ENCODE data around the gene GNG8. TPM values are rescaled to one million over a fixed set of nuclear protein-coding genes. Genes with fewer than 3 reads are reported as not detected.

The GNG8 gene
- total RNA-seq, 1 donor from 2014 or later: not detected

- H3K27me3 Mint-ChIP-seq (ENCODE audit: low read depth, unreplicated experiment): no peaks in the 10 kb centered on the region
- no peaks in the 10 kb centered on the region for H3K9me3 ChIP-seq (ENCODE audit: insufficient read depth, low read depth, low read length)
- H3K4me3 Mint-ChIP-seq (ENCODE audit: unreplicated experiment): no peak overlapping the region
- H3K4me1 Mint-ChIP-seq (ENCODE audit: low read depth, unreplicated experiment): peaks cover 22% of the 10 kb centered on the region
- H3K4me3 ChIP-seq (ENCODE audit: insufficient read depth, low read depth, low read length): no peak overlapping the region
- no peak for DNase-seq (ENCODE audit: low read depth)
- H2AFZ ChIP-seq (ENCODE audit: low read depth, low read length): no peak overlapping the region
- peaks cover 54% of the 10 kb centered on the region for H3K79me2 ChIP-seq (ENCODE audit: insufficient read depth, low read length)
- no peak overlapping the region for H3K27ac Mint-ChIP-seq (ENCODE audit: unreplicated experiment)
- no peak overlapping the region for H3K27ac ChIP-seq (ENCODE audit: low read depth, low read length)
- no peaks in the 10 kb centered on the region for H3K9me3 Mint-ChIP-seq (ENCODE audit: unreplicated experiment)
- FAIRE-seq: no peak
- peaks cover 30% of the 10 kb centered on the region for H3K36me3 ChIP-seq (ENCODE audit: insufficient read depth, low read length)
- no peak overlapping the region for H3K9ac ChIP-seq (ENCODE audit: low read length)
- H3K4me2 ChIP-seq (ENCODE audit: low read length): no peak overlapping the region
- no peaks in the 10 kb centered on the region for H3K27me3 ChIP-seq (ENCODE audit: insufficient read depth, low read length)
- peaks cover 80% of the 10 kb centered on the region for H4K20me1 ChIP-seq (ENCODE audit: insufficient read depth, low read length)
- H3K36me3 Mint-ChIP-seq (ENCODE audit: low read depth, unreplicated experiment): peaks cover 30% of the 10 kb centered on the region
- peaks cover 19% of the 10 kb centered on the region for H3K4me1 ChIP-seq (ENCODE audit: insufficient read depth, low read length)
- no peak for TF ChIP-seq CTCF (IDR thresholded peaks at IDR 0.05; ENCODE audit: insufficient read depth, low read depth, low read length)
- TF ChIP-seq EZH2 (IDR thresholded peaks at IDR 0.05; ENCODE audit: insufficient read depth, low read length): no peak
Measured at GRCh38 chr19:46604781-46605355, 31.1 kb downstream of the GNG8 start.

GRCh38 chr19:46603752-46604231 is 32.2 kb downstream of the GNG8 start:
- TF ChIP-seq EZH2 (IDR thresholded peaks at IDR 0.05; ENCODE audit: insufficient read depth, low read length): no peak
- TF ChIP-seq CTCF (IDR thresholded peaks at IDR 0.05; ENCODE audit: insufficient read depth, low read depth, low read length): no peak
- H2AFZ ChIP-seq (ENCODE audit: low read depth, low read length): no peak overlapping the region
- peak overlapping the region; percentile 100 for H3K9ac ChIP-seq (ENCODE audit: low read length)
- H3K27me3 Mint-ChIP-seq (ENCODE audit: low read depth, unreplicated experiment): no peaks in the 10 kb centered on the region
- H4K20me1 ChIP-seq (ENCODE audit: insufficient read depth, low read length): peaks cover 69% of the 10 kb centered on the region
- peak overlapping the region; percentile 99 for H3K4me2 ChIP-seq (ENCODE audit: low read length)
- H3K36me3 ChIP-seq (ENCODE audit: insufficient read depth, low read length): peaks cover 22% of the 10 kb centered on the region
- DNase-seq (ENCODE audit: low read depth) (no peak), FAIRE-seq (no peak)
- H3K4me3 Mint-ChIP-seq (ENCODE audit: unreplicated experiment): peak overlapping the region; percentile 98
- peak overlapping the region; percentile 89 for H3K4me3 ChIP-seq (ENCODE audit: insufficient read depth, low read depth, low read length)
- H3K79me2 ChIP-seq (ENCODE audit: insufficient read depth, low read length): peaks cover 54% of the 10 kb centered on the region
- H3K9me3 ChIP-seq (ENCODE audit: insufficient read depth, low read depth, low read length): no peaks in the 10 kb centered on the region
- peak overlapping the region; percentile 66 for H3K27ac Mint-ChIP-seq (ENCODE audit: unreplicated experiment)
- H3K36me3 Mint-ChIP-seq (ENCODE audit: low read depth, unreplicated experiment): peaks cover 22% of the 10 kb centered on the region
- no peaks in the 10 kb centered on the region for H3K27me3 ChIP-seq (ENCODE audit: insufficient read depth, low read length)
- no peaks in the 10 kb centered on the region for H3K9me3 Mint-ChIP-seq (ENCODE audit: unreplicated experiment)
- no peak overlapping the region for H3K27ac ChIP-seq (ENCODE audit: low read depth, low read length)
- peaks cover 23% of the 10 kb centered on the region for H3K4me1 Mint-ChIP-seq (ENCODE audit: low read depth, unreplicated experiment)
- peaks cover 19% of the 10 kb centered on the region for H3K4me1 ChIP-seq (ENCODE audit: insufficient read depth, low read length)

- peak overlapping the region; percentile 66 for H3K27ac Mint-ChIP-seq (ENCODE audit: unreplicated experiment)
- no peak for DNase-seq (ENCODE audit: low read depth)
Measured at GRCh38 chr19:46603195-46603637, 32.8 kb downstream of the GNG8 start.

More at GRCh38 chr19:46603195-46603637, 32.8 kb downstream of the GNG8 start:
- H3K79me2 ChIP-seq (ENCODE audit: insufficient read depth, low read length): peaks cover 54% of the 10 kb centered on the region
- TF ChIP-seq CTCF (IDR thresholded peaks at IDR 0.05; ENCODE audit: insufficient read depth, low read depth, low read length) (no peak), EZH2 (IDR thresholded peaks at IDR 0.05; ENCODE audit: insufficient read depth, low read length) (no peak)
- no peak for FAIRE-seq
- Mint-ChIP-seq H3K27me3 (ENCODE audit: low read depth, unreplicated experiment) (no peaks in the 10 kb centered on the region), H3K36me3 (ENCODE audit: low read depth, unreplicated experiment) (peaks cover 21% of the 10 kb centered on the region), H3K4me1 (ENCODE audit: low read depth, unreplicated experiment) (peaks cover 23% of the 10 kb centered on the region), H3K4me3 (ENCODE audit: unreplicated experiment) (peak overlapping the region; percentile 98), H3K9me3 (ENCODE audit: unreplicated experiment) (no peaks in the 10 kb centered on the region)
- peaks cover 64% of the 10 kb centered on the region for H4K20me1 ChIP-seq (ENCODE audit: insufficient read depth, low read length)
- H3K9me3 ChIP-seq (ENCODE audit: insufficient read depth, low read depth, low read length): no peaks in the 10 kb centered on the region
- H3K36me3 ChIP-seq (ENCODE audit: insufficient read depth, low read length): peaks cover 20% of the 10 kb centered on the region
- H3K27ac ChIP-seq (ENCODE audit: low read depth, low read length): no peak overlapping the region
- H3K4me2 ChIP-seq (ENCODE audit: low read length): peak overlapping the region; percentile 99
- no peak overlapping the region for H2AFZ ChIP-seq (ENCODE audit: low read depth, low read length)
- H3K4me3 ChIP-seq (ENCODE audit: insufficient read depth, low read depth, low read length): peak overlapping the region; percentile 89
- peak overlapping the region; percentile 100 for H3K9ac ChIP-seq (ENCODE audit: low read length)
- H3K4me1 ChIP-seq (ENCODE audit: insufficient read depth, low read length): peaks cover 19% of the 10 kb centered on the region
- H3K27me3 ChIP-seq (ENCODE audit: insufficient read depth, low read length): no peaks in the 10 kb centered on the region
